Measurements from ENCODE around the gene MYPN.

- TF ChIP-seq CTCF (IDR thresholded peaks at IDR 0.05) (no peak), EZH2 (IDR thresholded peaks at IDR 0.05; ENCODE audit: borderline replicate concordance, insufficient read depth, low read depth, low read length, poor library complexity, severe bottlenecking) (no peak)
Observed at GRCh38 chr10:68176797-68177196, 67.5 kb downstream of the MYPN start.

Data from B cell (primary cell).